RWPE2 (cell line): ENCODE data around the gene ARID3B.

Experiments
- ATAC-seq: fragments of 200-7000 bp; cut with Tn5 transposase; 3 replicates; pipeline ENCODE4 v1.9.1; 2021; ENCODE audit warnings: low read depth
- DNase-seq: peaks from one replicate; pipeline ENCODE4 v3.0.0-alpha.2; 2020; ENCODE audit warnings: low spot score
- H3K27ac ChIP-seq: fragments of 450-650 bp; 2 replicates; pipeline ENCODE4 v1.5.1; 2017; ENCODE audit warnings: mild to moderate bottlenecking; ENCODE audit not compliant: poor library complexity, severe bottlenecking
- H3K27me3 ChIP-seq: fragments of 250-450 bp; sonication (Bioruptor Pico); 2 replicates; pipeline ENCODE4 v1.5.1; 2021; ENCODE audit warnings: mild to moderate bottlenecking, moderate library complexity; ENCODE audit not compliant: insufficient read depth, poor library complexity, severe bottlenecking
- H3K36me3 ChIP-seq: fragments of 250-450 bp; sonication (Bioruptor Pico); 2 replicates; pipeline ENCODE4 v1.5.1; 2020; ENCODE audit warnings: low read depth, mild to moderate bottlenecking, moderate library complexity
- H3K4me1 ChIP-seq: fragments of 250-450 bp; sonication (Bioruptor Pico); 2 replicates; pipeline ENCODE4 v1.5.1; 2021; ENCODE audit warnings: mild to moderate bottlenecking, moderate library complexity; ENCODE audit not compliant: insufficient read depth, poor library complexity, severe bottlenecking
- H3K4me3 ChIP-seq: fragments of 250-450 bp; sonication (Bioruptor Pico); 2 replicates; pipeline ENCODE4 v1.5.1; 2021; ENCODE audit warnings: mild to moderate bottlenecking, moderate library complexity; ENCODE audit not compliant: severe bottlenecking
- H3K9me3 ChIP-seq: fragments of 250-450 bp; sonication (Bioruptor Pico); 2 replicates; pipeline ENCODE4 v1.5.1; 2021; ENCODE audit warnings: mild to moderate bottlenecking, moderate library complexity; ENCODE audit not compliant: severe bottlenecking
- TF ChIP-seq, protein P1 (sequence below): fragments of 450-650 bp; IDR thresholded peaks from one replicate; pipeline ENCODE4 v1.5.1; 2017; ENCODE audit warnings: mild to moderate bottlenecking, moderate library complexity; ENCODE audit not compliant: poor library complexity, severe bottlenecking

ARID3B gene, protein sequence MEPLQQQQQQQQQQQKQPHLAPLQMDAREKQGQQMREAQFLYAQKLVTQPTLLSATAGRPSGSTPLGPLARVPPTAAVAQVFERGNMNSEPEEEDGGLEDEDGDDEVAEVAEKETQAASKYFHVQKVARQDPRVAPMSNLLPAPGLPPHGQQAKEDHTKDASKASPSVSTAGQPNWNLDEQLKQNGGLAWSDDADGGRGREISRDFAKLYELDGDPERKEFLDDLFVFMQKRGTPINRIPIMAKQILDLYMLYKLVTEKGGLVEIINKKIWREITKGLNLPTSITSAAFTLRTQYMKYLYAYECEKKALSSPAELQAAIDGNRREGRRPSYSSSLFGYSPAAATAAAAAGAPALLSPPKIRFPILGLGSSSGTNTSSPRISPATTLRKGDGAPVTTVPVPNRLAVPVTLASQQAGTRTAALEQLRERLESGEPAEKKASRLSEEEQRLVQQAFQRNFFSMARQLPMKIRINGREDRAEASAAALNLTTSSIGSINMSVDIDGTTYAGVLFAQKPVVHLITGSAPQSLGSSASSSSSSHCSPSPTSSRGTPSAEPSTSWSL

DNA sequence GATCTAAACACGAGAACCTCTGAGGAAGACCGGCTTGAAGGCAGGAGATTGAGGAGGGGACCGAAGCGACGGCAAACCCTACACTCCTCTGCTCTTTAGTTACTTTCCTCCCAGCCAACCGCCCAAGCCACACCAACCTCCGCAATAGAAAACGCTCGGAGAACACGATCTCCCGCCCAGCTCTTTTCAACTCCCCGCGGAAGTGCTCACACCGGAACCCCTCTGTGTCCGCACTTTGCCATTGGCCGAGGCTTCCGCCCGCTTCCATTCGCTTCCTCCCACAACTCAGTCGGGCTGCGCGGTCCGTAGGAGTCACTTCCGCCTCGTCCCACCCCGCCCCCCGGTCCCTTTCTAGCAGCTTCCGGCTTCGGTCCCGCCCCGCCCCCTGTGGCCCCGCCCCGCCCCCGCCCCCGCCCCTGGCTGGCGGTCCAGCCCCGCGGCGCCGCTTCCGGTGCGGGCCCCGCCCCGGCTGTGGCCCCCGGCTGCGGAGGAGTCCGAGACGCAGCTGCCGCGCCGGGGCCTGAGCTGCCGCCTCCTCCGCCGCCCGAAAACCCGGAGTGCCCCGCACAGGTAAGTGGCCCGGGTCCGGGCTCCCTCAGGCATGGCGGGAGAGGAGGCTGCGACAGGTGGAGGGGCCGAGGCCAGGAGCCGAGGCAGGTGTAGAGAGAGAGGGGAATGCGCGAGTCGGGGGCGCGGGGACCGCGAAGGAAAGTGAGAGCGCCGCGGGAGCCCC lies at the start of gene ARID3B:
Gene ARID3B, plus strand, starts transcription at position 460 of the 733 bp plus-strand sequence. CDS start 2,717 bp downstream, outside the sequence.
- peak within 1 kb of the TSS; percentile 79 for H3K4me3 ChIP-seq
- H3K27me3 ChIP-seq: no peaks in the 10 kb centered on the region
- ATAC-seq (peak; percentile 94), DNase-seq (peak; percentile 100)
- H3K9me3 ChIP-seq: no peaks in the 10 kb centered on the region
- H3K27ac ChIP-seq: peak within 1 kb of the TSS; percentile 77
- TF ChIP-seq, protein P1, sequence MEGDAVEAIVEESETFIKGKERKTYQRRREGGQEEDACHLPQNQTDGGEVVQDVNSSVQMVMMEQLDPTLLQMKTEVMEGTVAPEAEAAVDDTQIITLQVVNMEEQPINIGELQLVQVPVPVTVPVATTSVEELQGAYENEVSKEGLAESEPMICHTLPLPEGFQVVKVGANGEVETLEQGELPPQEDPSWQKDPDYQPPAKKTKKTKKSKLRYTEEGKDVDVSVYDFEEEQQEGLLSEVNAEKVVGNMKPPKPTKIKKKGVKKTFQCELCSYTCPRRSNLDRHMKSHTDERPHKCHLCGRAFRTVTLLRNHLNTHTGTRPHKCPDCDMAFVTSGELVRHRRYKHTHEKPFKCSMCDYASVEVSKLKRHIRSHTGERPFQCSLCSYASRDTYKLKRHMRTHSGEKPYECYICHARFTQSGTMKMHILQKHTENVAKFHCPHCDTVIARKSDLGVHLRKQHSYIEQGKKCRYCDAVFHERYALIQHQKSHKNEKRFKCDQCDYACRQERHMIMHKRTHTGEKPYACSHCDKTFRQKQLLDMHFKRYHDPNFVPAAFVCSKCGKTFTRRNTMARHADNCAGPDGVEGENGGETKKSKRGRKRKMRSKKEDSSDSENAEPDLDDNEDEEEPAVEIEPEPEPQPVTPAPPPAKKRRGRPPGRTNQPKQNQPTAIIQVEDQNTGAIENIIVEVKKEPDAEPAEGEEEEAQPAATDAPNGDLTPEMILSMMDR: no peak
- peaks cover 31% of the 10 kb centered on the region for H3K4me1 ChIP-seq
- H3K36me3 ChIP-seq: peaks cover 16% of the 10 kb centered on the region

DNA sequence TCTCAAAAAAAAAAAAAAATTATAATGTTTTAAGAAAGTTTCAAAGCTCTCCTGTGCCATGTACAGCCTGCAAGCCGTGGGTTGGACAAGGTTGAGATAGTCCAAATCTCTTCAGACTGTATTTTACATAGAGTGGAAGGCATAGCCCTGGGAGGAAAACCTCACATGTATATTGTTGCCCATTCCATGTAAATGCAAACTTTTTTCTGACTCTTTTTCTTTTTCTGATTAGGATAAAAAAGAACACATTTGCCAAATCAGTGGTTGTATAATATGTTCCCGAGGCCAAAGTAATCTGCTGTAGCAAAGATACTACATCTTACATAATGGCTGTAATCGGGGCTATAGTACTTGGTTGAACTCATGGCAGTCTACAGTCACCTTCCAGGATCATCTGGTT lies 44.4 kb upstream of the ARID3B start:
- Histone ChIP-seq H3K27me3 (no peaks in the 10 kb centered on the region), H3K4me1 (peaks cover 13% of the 10 kb centered on the region), H3K27ac (peak overlapping the region; percentile 50), H3K4me3 (no peak overlapping the region), H3K9me3 (no peaks in the 10 kb centered on the region), H3K36me3 (no peaks in the 10 kb centered on the region)
- TF ChIP-seq, protein P1: no peak
- no peak for ATAC-seq
- no peak for DNase-seq

DNA sequence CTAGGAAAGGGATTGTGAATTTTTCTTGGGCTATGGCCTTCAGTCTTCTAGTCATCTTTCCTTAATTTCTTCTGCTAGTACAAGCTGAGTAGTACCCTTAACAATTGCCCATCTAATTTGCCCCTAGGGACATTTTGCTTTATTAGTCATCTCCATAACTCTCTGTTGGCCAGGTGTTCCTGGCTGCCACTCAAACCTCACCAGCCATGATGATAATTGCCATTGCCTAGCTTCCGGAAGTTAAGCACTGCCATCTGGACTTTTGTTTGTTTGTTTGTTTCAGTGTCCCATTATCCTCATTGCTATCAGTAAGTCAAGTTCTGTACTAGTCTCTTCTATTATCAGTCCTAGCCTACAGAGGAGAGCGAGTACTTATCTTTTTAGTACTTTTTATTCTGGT lies 43.4 kb upstream of the ARID3B start:
- DNase-seq: no peak
- peak overlapping the region; percentile 50 for H3K27ac ChIP-seq

DNA sequence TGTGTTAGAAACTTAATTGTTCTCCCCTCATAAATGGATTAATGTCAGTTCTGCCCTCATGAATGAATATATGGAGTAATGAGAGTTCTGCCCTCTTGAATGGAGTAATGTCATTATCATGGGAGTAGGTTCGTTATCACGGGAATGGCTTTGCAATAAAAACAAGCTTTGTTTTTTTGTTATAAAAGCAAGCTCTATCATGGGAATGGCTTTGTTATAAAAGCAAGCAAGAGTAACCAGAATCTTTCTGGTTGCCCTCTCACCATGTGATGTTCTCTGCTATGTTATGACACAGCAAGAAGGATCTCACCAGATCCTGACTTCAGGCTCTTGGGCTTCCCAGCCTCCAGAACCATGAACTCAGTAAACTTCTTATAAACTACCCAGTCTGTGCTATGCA lies 41.7 kb upstream of the ARID3B start:
- no peak for DNase-seq
- no peaks in the 10 kb centered on the region for H3K36me3 ChIP-seq
- no peak overlapping the region for H3K27ac ChIP-seq
- no peak for ATAC-seq
- TF ChIP-seq, protein P1: no peak
- no peak overlapping the region for H3K4me3 ChIP-seq
- H3K9me3 ChIP-seq: no peaks in the 10 kb centered on the region
- no peaks in the 10 kb centered on the region for H3K27me3 ChIP-seq
- peaks cover 13% of the 10 kb centered on the region for H3K4me1 ChIP-seq

More for the DNA sequence above, 43.4 kb upstream of the ARID3B start:
- Histone ChIP-seq H3K9me3 (no peaks in the 10 kb centered on the region), H3K36me3 (no peaks in the 10 kb centered on the region), H3K4me3 (no peak overlapping the region), H3K4me1 (peaks cover 13% of the 10 kb centered on the region), H3K27me3 (no peaks in the 10 kb centered on the region)
- TF ChIP-seq, protein P1: no peak
- ATAC-seq: peak; percentile 94
